GM19455 (cell line): ENCODE data around the gene PRKD1.

Experiments used
- ATAC-seq: cut with Tn5 transposase; IDR thresholded peaks from one replicate; pipeline ENCODE4 v1.9.1; 2021; ENCODE audit not compliant: unreplicated experiment

PRKD1 gene

GRCh38 chr14:29627137-29627536 lies 300.5 kb downstream of the PRKD1 start:
- no peak for ATAC-seq

DNA sequence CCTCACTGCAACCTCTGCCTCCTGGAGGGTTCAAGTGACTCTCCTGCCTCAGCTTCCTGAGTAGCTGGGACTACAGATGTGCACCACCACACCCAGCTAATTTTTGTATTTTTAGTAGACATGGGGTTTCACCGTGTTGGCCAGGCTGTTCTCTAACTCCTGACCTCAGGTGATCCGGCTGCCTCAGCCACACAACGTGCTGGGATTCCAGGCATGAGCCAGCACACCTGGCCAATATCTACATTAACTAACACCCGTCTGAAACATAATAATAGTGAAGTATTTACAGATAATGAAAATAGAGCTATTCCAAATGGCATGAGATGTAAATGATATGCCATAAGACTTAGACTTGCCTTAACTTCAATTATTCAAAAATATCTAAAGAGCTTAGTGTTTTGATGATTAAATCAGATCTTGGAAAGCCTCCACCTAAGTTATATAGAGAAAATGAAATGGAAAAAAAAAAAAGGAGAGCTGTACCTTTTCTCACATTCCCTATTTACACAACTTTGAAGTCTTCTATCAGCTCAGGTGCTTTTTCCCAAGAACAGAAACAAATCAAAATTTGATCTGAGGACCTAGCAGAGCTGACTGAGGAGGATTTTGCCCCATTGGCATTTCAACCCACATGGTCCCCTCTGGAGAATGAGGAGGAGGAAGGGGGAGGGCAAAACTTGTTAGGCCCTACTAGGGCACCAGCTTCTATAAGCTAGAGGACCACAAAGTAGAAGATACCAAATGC lies 309.2 kb downstream of the PRKD1 start:
- ATAC-seq, result no peak

GRCh38 chr14:29616922-29617321 lies 310.7 kb downstream of the PRKD1 start:
- ATAC-seq, result no peak

GRCh38 chr14:29608861-29609260 lies 318.8 kb downstream of the PRKD1 start:
- no peak for ATAC-seq

- ATAC-seq, result no peak
Observed at GRCh38 chr14:29607169-29607568, 320.5 kb downstream of the PRKD1 start.

DNA sequence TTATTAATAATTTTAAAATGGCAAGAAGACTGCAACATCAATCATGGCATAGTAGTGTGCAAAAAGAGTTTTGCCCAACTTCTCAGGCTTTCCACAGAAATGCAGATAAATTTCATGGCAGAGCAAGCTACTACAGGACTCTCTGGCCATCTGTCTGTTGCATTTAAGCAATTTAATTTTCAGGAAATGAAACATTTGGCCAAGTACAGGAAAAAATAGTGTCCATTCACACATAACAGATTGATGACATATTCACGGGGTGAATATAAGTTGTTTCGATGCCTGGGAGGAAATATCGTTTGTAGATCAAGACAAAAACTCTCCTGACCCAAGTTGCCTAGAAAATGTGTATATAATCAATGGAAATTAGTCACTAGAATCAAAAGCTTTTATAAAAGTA lies 324.0 kb downstream of the PRKD1 start:
- ATAC-seq, result no peak

DNA sequence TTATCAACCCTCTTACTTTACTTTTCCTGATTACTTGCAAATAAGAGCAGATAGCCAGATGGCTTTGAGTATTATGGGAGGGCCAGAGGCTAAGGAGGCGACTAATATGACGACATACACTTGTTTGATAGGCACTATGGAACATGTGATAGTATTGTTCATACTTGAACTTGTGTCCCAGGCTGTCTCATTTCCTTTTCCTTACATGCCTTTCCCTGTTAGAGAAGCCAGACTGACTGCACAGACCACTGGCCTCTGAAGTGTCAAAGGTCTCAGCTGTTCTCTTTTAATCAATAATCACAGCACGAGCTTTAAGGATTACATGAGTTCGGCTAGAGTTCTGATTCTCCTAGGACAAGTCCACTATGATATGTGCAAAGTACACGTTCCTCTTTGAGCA lies 326.0 kb downstream of the PRKD1 start:
- no peak for ATAC-seq

GRCh38 chr14:29587761-29588470 lies 339.7 kb downstream of the PRKD1 start:
- no peak for ATAC-seq

DNA sequence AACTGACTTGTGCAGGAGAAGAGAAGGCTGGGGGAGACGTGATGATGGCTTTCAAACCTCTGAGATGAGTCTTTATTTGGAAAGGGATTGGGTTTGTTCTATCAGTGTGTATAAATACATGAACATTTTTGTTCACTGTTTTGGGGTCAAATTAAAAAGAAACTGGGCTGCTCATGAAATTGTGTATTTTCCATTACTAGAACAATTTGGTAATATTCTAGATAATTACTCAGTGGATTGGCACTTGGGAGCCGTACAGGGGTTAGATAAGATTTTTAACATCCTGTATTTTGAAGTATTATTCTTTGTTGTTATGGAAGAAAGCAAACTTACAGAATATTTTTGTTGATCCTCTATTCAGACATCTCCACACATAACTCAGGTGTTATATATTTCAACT lies 340.6 kb downstream of the PRKD1 start:
- no peak for ATAC-seq

DNA sequence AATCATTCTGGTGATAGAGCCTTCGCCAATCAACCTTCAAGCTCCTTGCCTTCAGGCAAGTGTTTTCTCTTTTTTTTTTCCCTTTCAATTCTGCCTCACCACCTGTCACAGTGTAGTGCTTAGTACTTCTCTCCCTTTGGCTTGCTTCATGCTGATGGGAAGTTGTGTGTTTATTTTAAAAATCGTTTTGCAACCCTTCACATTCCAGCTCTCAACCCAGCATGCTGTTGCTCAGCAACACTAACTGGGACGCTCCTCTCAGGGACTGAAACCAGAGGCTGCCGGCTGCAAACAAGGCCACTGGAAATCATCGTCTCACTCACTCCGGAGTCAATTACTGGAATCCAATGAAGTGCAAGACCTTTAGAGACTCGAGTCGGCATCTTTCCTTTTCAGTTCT lies 342.7 kb downstream of the PRKD1 start:
- ATAC-seq, result no peak

DNA sequence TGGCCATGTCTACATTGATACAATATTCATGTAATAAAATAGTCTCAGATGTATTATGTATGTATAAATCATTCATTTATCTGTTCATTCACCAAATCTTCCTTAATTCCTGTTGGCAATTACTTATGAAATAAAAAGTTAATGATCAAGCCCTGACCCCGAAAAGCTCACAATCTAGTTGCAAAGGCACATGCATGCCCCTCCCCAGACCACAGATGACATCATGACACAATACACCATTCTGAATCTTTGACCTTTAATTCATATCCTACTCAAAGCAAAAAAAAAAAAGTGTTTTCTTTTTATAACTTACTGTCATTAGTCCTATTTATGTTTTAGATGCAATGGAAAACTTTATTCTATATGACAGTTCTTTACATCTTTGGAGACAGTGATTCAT lies 346.9 kb downstream of the PRKD1 start:
- no peak for ATAC-seq

DNA sequence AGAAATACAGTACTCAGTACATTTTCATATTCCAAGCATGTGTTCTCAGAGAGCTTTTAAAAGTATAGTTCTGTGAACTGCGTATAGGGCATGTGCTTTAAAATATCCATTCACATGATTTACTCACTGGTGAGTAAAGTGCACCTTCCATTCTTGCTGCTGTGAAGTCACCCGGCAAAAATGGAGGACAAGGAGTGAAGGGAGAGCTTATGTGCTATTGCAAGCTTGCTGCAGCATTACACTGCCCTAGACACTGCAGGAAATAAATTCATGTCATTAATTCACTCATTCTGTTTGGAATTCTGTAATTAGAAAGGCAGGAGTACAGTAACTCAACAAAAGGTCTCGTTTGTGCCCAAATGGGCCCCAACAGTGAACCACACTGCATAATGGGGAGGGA lies 347.8 kb downstream of the PRKD1 start:
- no peak for ATAC-seq

DNA sequence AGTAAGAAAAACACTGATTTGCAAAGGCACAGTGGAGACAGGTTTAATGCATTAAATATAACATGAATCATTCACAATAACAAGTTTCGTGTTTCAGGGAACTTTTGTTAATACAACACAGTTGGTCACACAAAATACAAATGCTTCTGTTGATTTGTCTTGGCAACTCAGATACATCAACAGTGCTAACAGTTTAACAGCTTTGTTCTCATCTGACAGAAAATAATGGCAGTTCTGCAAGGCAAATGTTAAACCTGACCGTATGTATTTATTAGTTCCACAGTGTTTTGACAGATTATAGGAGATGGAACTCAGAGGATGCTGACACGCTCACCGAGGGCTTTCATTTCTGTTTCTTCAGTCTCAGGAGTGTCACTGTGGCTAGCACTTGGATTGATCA lies 350.7 kb downstream of the PRKD1 start:
- ATAC-seq, result no peak

DNA sequence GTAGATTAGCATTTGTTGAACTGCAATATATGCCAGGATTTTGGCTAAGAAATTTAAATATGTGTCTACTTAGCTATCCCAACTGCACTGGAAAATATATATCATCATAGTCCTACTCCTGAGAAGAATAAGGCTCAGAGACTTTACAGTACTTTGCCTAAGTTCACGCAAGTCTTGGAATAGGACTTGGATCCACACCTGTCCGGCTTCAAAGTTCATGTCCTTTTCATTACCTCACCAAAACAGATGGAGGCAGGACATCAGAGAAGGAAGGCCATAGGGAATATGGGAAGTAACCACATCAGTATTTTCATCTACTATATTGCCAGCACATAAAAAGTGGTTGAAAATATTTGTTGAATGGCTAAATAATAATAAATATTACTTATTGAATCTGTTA lies 358.5 kb downstream of the PRKD1 start:
- ATAC-seq, result no peak

GRCh38 chr14:29566194-29566593 lies 361.5 kb downstream of the PRKD1 start:
- no peak for ATAC-seq

DNA sequence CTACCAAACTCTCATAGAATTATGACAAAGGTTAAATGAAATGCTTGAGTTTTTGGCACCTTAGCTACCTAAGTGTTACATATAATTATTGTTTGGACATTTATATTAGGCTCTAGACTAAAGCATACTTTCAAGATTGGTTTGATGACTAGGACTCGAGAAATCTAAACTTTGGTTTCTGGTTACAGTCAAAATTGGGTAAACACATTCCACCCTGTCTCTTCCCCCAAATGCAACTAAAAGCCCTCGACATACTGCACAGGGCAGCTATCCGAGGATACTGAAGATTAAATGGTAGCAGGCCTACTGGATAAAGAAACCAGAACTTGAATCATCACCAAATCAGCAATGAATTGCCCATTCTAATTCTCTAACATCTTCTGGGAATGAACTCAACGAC lies 369.1 kb downstream of the PRKD1 start:
- no peak for ATAC-seq

GRCh38 chr14:29554335-29554734 lies 373.3 kb downstream of the PRKD1 start:
- ATAC-seq, result no peak

GRCh38 chr14:29553427-29553826 lies 374.2 kb downstream of the PRKD1 start:
- ATAC-seq, result no peak

DNA sequence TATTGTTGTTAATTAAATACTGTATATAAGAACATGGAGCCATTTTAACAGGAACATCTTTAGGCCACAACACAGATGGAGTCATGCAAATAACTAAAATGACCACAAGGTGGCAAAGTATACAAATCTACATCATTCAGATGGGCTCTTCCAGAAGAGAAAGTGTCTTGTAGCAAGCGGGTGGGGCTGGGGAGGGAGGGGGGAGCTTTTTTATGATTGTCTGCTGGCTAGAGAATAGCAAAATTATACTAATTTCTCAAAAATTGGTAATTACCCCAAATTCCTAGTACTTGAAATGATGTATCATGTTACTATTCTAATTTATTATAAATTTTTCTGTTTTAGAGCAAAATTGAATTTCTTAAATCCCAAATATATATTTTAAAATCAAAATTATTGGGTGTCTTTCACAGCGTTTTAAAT lies 378.7 kb downstream of the PRKD1 start:
- ATAC-seq, result peak; percentile 61

DNA sequence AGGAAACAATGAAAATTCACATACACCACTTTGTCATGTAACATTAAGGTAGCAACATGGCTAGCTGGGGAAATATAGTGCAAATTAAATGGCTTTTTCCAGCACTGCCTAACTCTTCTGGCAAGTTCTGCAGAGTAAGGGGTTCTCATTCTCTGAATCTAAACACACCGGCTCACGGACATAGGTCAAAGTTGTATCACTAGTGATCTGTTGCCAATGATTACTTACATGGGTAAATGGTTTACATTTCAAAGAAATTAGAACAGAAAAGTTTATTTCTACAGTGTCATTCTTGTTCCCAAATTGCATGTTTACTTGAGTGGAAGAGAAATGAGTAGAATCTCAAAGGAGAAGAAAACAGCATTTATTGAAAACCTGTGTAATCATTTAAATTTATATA lies 381.9 kb downstream of the PRKD1 start:
- ATAC-seq, result no peak

- ATAC-seq, result no peak
Observed at GRCh38 chr14:29536886-29537511, 390.6 kb downstream of the PRKD1 start.

DNA sequence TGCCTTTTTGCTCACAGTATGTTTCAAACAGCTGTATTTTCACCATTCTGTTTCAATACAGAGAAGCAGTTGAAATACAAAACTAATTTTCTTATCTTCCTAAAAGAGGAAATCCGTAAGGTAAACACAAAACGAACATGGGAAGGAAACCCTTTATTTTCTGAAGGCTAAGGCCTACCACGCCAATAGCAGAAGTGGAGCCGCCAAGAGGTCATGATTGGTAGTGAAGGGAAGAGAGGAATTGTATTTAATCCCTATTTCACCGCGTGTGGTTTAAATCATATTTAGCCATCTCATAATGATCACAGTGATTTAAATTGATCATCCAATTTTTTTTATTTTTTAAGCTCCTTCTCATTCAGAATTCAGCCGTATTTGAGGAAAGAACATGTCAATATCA lies 398.2 kb downstream of the PRKD1 start:
- no peak for ATAC-seq
